GM12878 (cell line): Measurements from ENCODE around the gene OR51A7. TPM values are rescaled to one million over a fixed set of nuclear protein-coding genes. Genes with fewer than 3 reads are reported as not detected.

Experiments
- ATAC-seq: fragments of 200-7000 bp; cut with Tn5 transposase; 3 replicates; pipeline ENCODE4 v1.9.1; 2020; ENCODE audit warnings: mild to moderate bottlenecking, moderate library complexity
- BruUV-seq: library from RNA; stranded (reverse); fragments of 400-500 nt; replicated peaks from 2 replicates; lab custom pipeline; 2021; lab: Mats Ljungman, UMichigan
- CTCF ChIA-PET: fragments of 300-600 bp; sonication (Branson Sonifier 250); formaldehyde crosslinking; extraction: SDS; loops from one replicate; lab custom pipeline; 2021; ENCODE audit warnings: inconsistent platforms; lab: Yijun Ruan, JAX
- POLR2A ChIA-PET: fragments of 350-600 bp; formaldehyde crosslinking; extraction: SDS; loops from one replicate; lab custom pipeline; 2021; ENCODE audit warnings: inconsistent platforms; lab: Charles Lee
- RAD21 ChIA-PET: fragments of 300-600 bp; sonication (Branson Sonifier 250); formaldehyde crosslinking; loops from one replicate; lab custom pipeline; 2023; ENCODE audit warnings: antibody characterized with exemption; ENCODE audit not compliant: unreplicated experiment; lab: Charles Lee
- SMC1A ChIA-PET: fragments of 300-600 bp; sonication (Branson Sonifier 250); formaldehyde crosslinking; loops from one replicate; lab custom pipeline; 2023; ENCODE audit not compliant: unreplicated experiment, uncharacterized antibody; lab: Charles Lee
- DNase-seq: peaks from one replicate; pipeline ENCODE4 v3.0.0-alpha.2; 2011; ENCODE audit warnings: low read depth, low spot score
- FAIRE-seq: peaks from 3 replicates; lab custom pipeline; 2011; peaks lifted over from hg19 to GRCh38; lab: Jason Lieb, UNC
- H2AFZ ChIP-seq: 2 replicates; pipeline ENCODE4 v1.6.0; 2011; ENCODE audit warnings: low read depth, low read length, control low read depth; ENCODE audit not compliant: control insufficient read depth
- H3K27ac ChIP-seq: 2 replicates; pipeline ENCODE4 v1.5.1; 2011; ENCODE audit warnings: control low read depth; ENCODE audit not compliant: control insufficient read depth, insufficient read depth
- H3K27me3 ChIP-seq, 2 experiments: replicated peaks in 1 of 2; 2 replicates each; pipeline versions ENCODE4 v1.6.0 to v1.6.1; 2011; ENCODE audit warnings: low read length in 1 of 2; ENCODE audit not compliant: control insufficient read depth in 2 of 2, insufficient read depth in 2 of 2
- H3K36me3 ChIP-seq, 2 experiments: 2 replicates each; pipeline ENCODE4 v1.5.1; 2011; ENCODE audit warnings: low read length in 1 of 2; ENCODE audit not compliant: control insufficient read depth in 2 of 2, insufficient read depth in 2 of 2
- H3K4me1 ChIP-seq: 2 replicates; pipeline ENCODE4 v1.6.1; 2011; ENCODE audit warnings: mild to moderate bottlenecking, low read length, moderate library complexity, mixed read lengths; ENCODE audit not compliant: control insufficient read depth, insufficient read depth
- H3K4me2 ChIP-seq: 2 replicates; pipeline ENCODE4 v1.6.0; 2011; ENCODE audit warnings: control low read depth; ENCODE audit not compliant: control insufficient read depth, insufficient read depth
- H3K4me3 ChIP-seq: fragments of 200-600 bp; sonication (generic); 2 replicates; pipeline ENCODE4 v1.5.1; 2016
- H3K79me2 ChIP-seq: 2 replicates; pipeline ENCODE4 v1.6.0; 2011; ENCODE audit warnings: low read length; ENCODE audit not compliant: control insufficient read depth, insufficient read depth
- H3K9ac ChIP-seq: 2 replicates; pipeline ENCODE4 v1.8.0; 2011; ENCODE audit warnings: low read length, control low read depth, mixed read lengths; ENCODE audit not compliant: control insufficient read depth, insufficient read depth
- H3K9me3 ChIP-seq: replicated peaks from 3 replicates; pipeline ENCODE4 v1.5.1; 2011; ENCODE audit warnings: mild to moderate bottlenecking, low read length; ENCODE audit not compliant: control insufficient read depth, insufficient read depth
- H4K20me1 ChIP-seq: 2 replicates; pipeline ENCODE4 v1.6.0; 2011; ENCODE audit not compliant: control insufficient read depth, insufficient read depth
- BACH1 ChIP-seq: fragments of 450-650 bp; IDR thresholded peaks from 2 replicates; pipeline ENCODE4 v1.6.1; 2017; ENCODE audit warnings: mild to moderate bottlenecking, borderline replicate concordance
- CEBPZ ChIP-seq: fragments of 150-350 bp; IDR thresholded peaks from 2 replicates; pipeline ENCODE4 v1.6.1; 2016; ENCODE audit warnings: low read depth, low read length
- E2F4 ChIP-seq: IDR thresholded peaks from 2 replicates; pipeline ENCODE4 v1.6.1; 2012; ENCODE audit warnings: low read depth, low read length, improper control_type of control experiment
- MTA2 ChIP-seq: fragments of 450-650 bp; IDR thresholded peaks from 2 replicates; pipeline ENCODE4 v1.6.1; 2016; ENCODE audit warnings: low read depth, mild to moderate bottlenecking, moderate library complexity
- PAX8 ChIP-seq: fragments of 450-650 bp; IDR thresholded peaks from 2 replicates; pipeline ENCODE4 v1.6.1; 2017; ENCODE audit warnings: mild to moderate bottlenecking, moderate library complexity
- PBX3 ChIP-seq: IDR thresholded peaks from 2 replicates; pipeline ENCODE4 v1.6.1; 2011; ENCODE audit warnings: mild to moderate bottlenecking, low read depth, low read length, moderate library complexity; ENCODE audit not compliant: insufficient replicate concordance
- PKNOX1 ChIP-seq: fragments of 450-650 bp; IDR thresholded peaks from 2 replicates; pipeline ENCODE4 v1.6.1; 2016; ENCODE audit warnings: mild to moderate bottlenecking
- PML ChIP-seq: IDR thresholded peaks from 2 replicates; pipeline ENCODE4 v1.6.1; 2012; ENCODE audit warnings: low read length, inconsistent platforms
- POLR2A ChIP-seq: IDR thresholded peaks from 2 replicates; pipeline ENCODE4 v1.6.1; 2011; ENCODE audit warnings: low read depth, mild to moderate bottlenecking, low read length
- RCOR1 ChIP-seq: conservative IDR thresholded peaks from 2 replicates; pipeline ENCODE4 v1.6.1; 2012; ENCODE audit warnings: low read depth, low read length, improper control_type of control experiment
- SMARCA5 ChIP-seq: fragments of 450-650 bp; IDR thresholded peaks from 2 replicates; pipeline ENCODE4 v1.6.1; 2017; ENCODE audit warnings: mild to moderate bottlenecking
- SREBF1 ChIP-seq: IDR thresholded peaks from 2 replicates; pipeline ENCODE4 v1.6.1; 2012; ENCODE audit warnings: mild to moderate bottlenecking, low read length
- STAT3 ChIP-seq: IDR thresholded peaks from 2 replicates; pipeline ENCODE4 v1.6.1; 2011; ENCODE audit warnings: low read depth, low read length, improper control_type of control experiment
- TAF1 ChIP-seq: IDR thresholded peaks from 2 replicates; pipeline ENCODE4 v1.6.1; 2011; ENCODE audit warnings: mild to moderate bottlenecking, low read depth, low read length, borderline replicate concordance
- ZBED1 ChIP-seq: IDR thresholded peaks from 2 replicates; pipeline ENCODE4 v1.6.1; 2016; ENCODE audit warnings: borderline replicate concordance
- WGBS: methylation state at CpG from one replicate; pipeline ENCODE4 v1.1.6; 2016; ENCODE audit warnings: low lambda C conversion rate; ENCODE audit not compliant: insufficient replicate concordance, insufficient coverage; ENCODE audit errors: missing lambda C conversion rate; 5-methylcytosine and 5-hydroxymethylcytosine counted together
- in situ Hi-C: fragments of 300-500 bp; cut with MboI; formaldehyde crosslinking; loops from 9 replicates; pipeline ENCODE4 v1.14.3; 2018; ENCODE audit warnings: mixed read lengths
- intact Hi-C: fragments of 100-400 bp; cut with micrococcal nuclease; formaldehyde crosslinking; loops from one replicate; pipeline ENCODE4 v1.14.2; 2022; ENCODE audit not compliant: unreplicated experiment
- polyA plus RNA-seq, 11 experiments: library from polyadenylated mRNA; depleted of rRNA in 4 of 11; unstranded in 6 of 11; stranded (reverse) in 5 of 11; fragments of >200 nt; fragmentation: Nextera tagmentation in 4 of 11; fragmentation: Illumina TruSeq in 1 of 11; extraction: Ambion mirVana in 4 of 11; extraction: Trizol in 1 of 11; gene quantifications; 1 replicate in 1 of 11; 2 replicates in 10 of 11; pipeline versions ENCODE4 v1.2.1 to v1.2.3, GENCODE V29; 2011 to 2016; ENCODE audit warnings: inconsistent platforms in 2 of 11, missing spikeins in 2 of 11, low read depth in 1 of 11
- total RNA-seq, 4 experiments: library from RNA; depleted of rRNA in 3 of 4; stranded (reverse); fragments of >200 nt in 3 of 4; fragmentation: Illumina TruSeq in 1 of 4; extraction: Trizol in 1 of 4; gene quantifications; 2 replicates each; pipeline versions ENCODE4 v1.2.1 to v1.2.3, GENCODE V29; 2013 to 2021

Gene OR51A7
- total and polyA plus RNA-seq, 10 of the 15 experiments (the other 5 are each of a cell fraction or from before 2014, with no cell fraction given) = not detected

GRCh38 chr11:4882543-4882942 lies 21.0 kb upstream of the OR51A7 start:
- H3K27ac ChIP-seq = no peak overlapping the region
- no peaks in the 10 kb centered on the region for H3K79me2 ChIP-seq
- BruUV-seq = no TSS peak
- H2AFZ ChIP-seq = no peak overlapping the region
- no peaks in the 10 kb centered on the region for H4K20me1 ChIP-seq
- no peaks in the 10 kb centered on the region for H3K27me3 ChIP-seq
- whole genome bisulfite sequencing = 15% methylated on average over 5 of the region's 5 CpGs
- ATAC-seq = no peak
- no peak for DNase-seq
- SMC1A ChIA-PET = no interaction called here
- no peaks in the 10 kb centered on the region for H3K36me3 ChIP-seq
- POLR2A ChIA-PET = no interaction called here
- no peak overlapping the region for H3K4me2 ChIP-seq
- CTCF ChIA-PET = no interaction called here
- no peaks in the 10 kb centered on the region for H3K9me3 ChIP-seq
- intact Hi-C loops (no loop called here), in situ Hi-C loops (no loop called here)
- TF ChIP-seq PAX8 (no peak), SMARCA5 (no peak), RCOR1 (no peak), CEBPZ (no peak), TAF1 (no peak), PBX3 (no peak), MTA2 (no peak), PML (no peak), SREBF1 (no peak), BACH1 (no peak), ZBED1 (no peak), POLR2A (no peak), STAT3 (no peak), PKNOX1 (no peak), E2F4 (no peak)
- no peak overlapping the region for H3K4me3 ChIP-seq
- H3K9ac ChIP-seq = no peak overlapping the region
- FAIRE-seq = no peak
- RAD21 ChIA-PET = no interaction called here
- no peaks in the 10 kb centered on the region for H3K4me1 ChIP-seq
